Measurements from ENCODE around the gene GSPT2. TPM values are rescaled to one million over a fixed set of nuclear protein-coding genes. Genes with fewer than 3 reads are reported as not detected.
"Not testable (repeated sequence)": the region's sequence is repeated elsewhere in the genome, so short reads cannot be mapped to it uniquely, and the experiment has no call there.

Gene GSPT2
- 22.7 and 28.4 TPM in 2 replicates for total RNA-seq (ENCODE audit: low replicate concordance)

DNA sequence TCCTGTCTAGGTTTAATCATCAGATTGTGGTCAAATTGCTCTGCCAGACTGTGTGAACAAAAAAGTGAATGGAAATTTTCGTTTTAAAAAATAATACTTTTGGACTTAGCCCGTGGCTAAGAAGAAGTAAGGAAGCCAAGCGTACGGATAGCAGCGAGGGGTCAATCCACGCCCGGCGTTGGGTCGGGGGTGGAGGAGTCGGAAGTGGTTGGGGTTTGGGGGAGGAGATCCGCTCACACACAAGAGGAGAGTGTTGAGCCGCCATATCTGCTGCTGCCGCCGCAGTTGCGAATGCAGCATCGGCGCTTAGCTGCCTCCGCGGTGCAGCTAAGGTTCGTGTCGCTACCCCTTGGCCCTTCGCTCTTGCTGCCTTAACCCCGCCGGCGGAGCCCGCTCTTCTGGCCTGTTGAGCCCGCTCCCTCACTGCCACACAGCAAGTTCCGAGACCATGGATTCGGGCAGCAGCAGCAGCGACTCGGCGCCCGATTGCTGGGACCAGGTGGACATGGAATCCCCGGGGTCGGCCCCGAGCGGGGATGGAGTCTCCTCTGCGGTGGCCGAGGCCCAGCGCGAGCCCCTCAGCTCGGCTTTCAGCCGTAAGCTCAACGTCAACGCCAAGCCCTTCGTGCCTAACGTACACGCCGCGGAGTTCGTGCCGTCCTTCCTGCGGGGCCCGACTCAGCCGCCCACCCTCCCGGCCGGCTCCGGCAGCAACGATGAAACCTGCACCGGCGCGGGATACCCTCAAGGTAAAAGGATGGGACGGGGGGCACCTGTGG lies at the start of gene GSPT2:
Gene GSPT2, plus strand, starts transcription at position 264 of the 779 bp plus-strand sequence. Its CDS starts 185 bp downstream, at position 449.
- peaks cover 20% of the 10 kb centered on the region for H3K4me1 Mint-ChIP-seq
- peak; percentile 65 for DNase-seq (ENCODE audit: low spot score)

GRCh38 chrX:51694254-51694653 lies 49.0 kb upstream of the GSPT2 start:
- Histone ChIP-seq H3K4me1 (no peaks in the 10 kb centered on the region), H3F3A (ENCODE audit: low read depth) (no peaks in the 10 kb centered on the region), H3K9ac (no peak overlapping the region), H3K79me2 (ENCODE audit: low read depth) (no peaks in the 10 kb centered on the region), H4K20me1 (ENCODE audit: low read depth) (no peaks in the 10 kb centered on the region), H3K4me2 (no peak overlapping the region), H3K27ac (no peak overlapping the region), H3K4me3 (no peak overlapping the region), H2AFZ (replicated peaks) (no peak overlapping the region), H3K36me3 (no peaks in the 10 kb centered on the region), H3K27me3 (no peaks in the 10 kb centered on the region), H3K9me3 (ENCODE audit: low read depth) (no peaks in the 10 kb centered on the region)
- peaks cover 2% of the 10 kb centered on the region for H3K27me3 Mint-ChIP-seq (ENCODE audit: insufficient read depth, low read depth)
- H3K9me3 Mint-ChIP-seq: peaks cover 4% of the 10 kb centered on the region
- H3K27ac Mint-ChIP-seq: no peak overlapping the region
- DNase-seq (ENCODE audit: low spot score): no peak
- TF ChIP-seq EZH2 (IDR thresholded peaks at IDR 0.05) (no peak), EZH2phosphoT487 (IDR thresholded peaks at IDR 0.05) (no peak)
- TF ChIP-seq, protein P1, sequence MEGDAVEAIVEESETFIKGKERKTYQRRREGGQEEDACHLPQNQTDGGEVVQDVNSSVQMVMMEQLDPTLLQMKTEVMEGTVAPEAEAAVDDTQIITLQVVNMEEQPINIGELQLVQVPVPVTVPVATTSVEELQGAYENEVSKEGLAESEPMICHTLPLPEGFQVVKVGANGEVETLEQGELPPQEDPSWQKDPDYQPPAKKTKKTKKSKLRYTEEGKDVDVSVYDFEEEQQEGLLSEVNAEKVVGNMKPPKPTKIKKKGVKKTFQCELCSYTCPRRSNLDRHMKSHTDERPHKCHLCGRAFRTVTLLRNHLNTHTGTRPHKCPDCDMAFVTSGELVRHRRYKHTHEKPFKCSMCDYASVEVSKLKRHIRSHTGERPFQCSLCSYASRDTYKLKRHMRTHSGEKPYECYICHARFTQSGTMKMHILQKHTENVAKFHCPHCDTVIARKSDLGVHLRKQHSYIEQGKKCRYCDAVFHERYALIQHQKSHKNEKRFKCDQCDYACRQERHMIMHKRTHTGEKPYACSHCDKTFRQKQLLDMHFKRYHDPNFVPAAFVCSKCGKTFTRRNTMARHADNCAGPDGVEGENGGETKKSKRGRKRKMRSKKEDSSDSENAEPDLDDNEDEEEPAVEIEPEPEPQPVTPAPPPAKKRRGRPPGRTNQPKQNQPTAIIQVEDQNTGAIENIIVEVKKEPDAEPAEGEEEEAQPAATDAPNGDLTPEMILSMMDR (IDR thresholded peaks at IDR 0.05): no peak
- no peaks in the 10 kb centered on the region for H3K36me3 Mint-ChIP-seq
- no peak overlapping the region for H3K4me3 Mint-ChIP-seq
- no peaks in the 10 kb centered on the region for H3K4me1 Mint-ChIP-seq

More for the DNA sequence above, at the start of gene GSPT2:
- H3K27ac ChIP-seq: no peak within 1 kb of the TSS
- H3F3A ChIP-seq (ENCODE audit: low read depth): peaks cover 10% of the 10 kb centered on the region
- H3K27me3 ChIP-seq: no peaks in the 10 kb centered on the region
- peak within 1 kb of the TSS; percentile 54 for H3K9ac ChIP-seq
- TF ChIP-seq, protein P1 (IDR thresholded peaks at IDR 0.05): no peak
- TF ChIP-seq EZH2 (IDR thresholded peaks at IDR 0.05): no peak
- TF ChIP-seq EZH2phosphoT487 (IDR thresholded peaks at IDR 0.05): no peak
- peaks cover 20% of the 10 kb centered on the region for H4K20me1 ChIP-seq (ENCODE audit: low read depth)
- H3K4me2 ChIP-seq: peak within 1 kb of the TSS; percentile 77
- no peaks in the 10 kb centered on the region for H3K9me3 ChIP-seq (ENCODE audit: low read depth)
- H3K36me3 ChIP-seq: no peaks in the 10 kb centered on the region
- peaks cover 40% of the 10 kb centered on the region for H3K79me2 ChIP-seq (ENCODE audit: low read depth)
- peaks cover 19% of the 10 kb centered on the region for H3K9me3 Mint-ChIP-seq
- H3K27ac Mint-ChIP-seq: peak within 1 kb of the TSS; percentile 64
- peak within 1 kb of the TSS; percentile 78 for H3K4me3 ChIP-seq
- H2AFZ ChIP-seq (replicated peaks): peak within 1 kb of the TSS; percentile 61
- peaks cover 10% of the 10 kb centered on the region for H3K4me1 ChIP-seq
- H3K36me3 Mint-ChIP-seq: peaks cover 24% of the 10 kb centered on the region
- H3K27me3 Mint-ChIP-seq (ENCODE audit: insufficient read depth, low read depth): peaks cover 2% of the 10 kb centered on the region
- peak within 1 kb of the TSS; percentile 95 for H3K4me3 Mint-ChIP-seq

DNA sequence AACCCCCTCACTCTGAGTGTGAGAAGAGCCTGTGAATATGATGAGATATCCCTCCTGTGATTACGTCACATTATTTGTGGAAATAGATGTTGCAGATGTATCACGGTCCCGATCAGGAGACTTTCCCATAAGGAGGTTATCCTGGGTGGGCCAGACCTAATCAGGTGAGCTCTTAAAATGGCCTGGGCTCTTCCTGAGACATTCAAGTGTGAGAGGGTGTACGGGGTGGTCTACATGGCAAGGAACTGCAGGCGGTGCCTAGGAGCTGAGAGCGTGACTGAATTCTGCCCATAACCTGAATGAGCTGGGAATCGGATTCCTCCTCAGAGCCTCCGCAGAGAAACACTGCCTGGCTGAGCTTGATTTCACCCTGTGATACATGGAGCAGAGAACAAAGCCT lies 45.8 kb upstream of the GSPT2 start:
- no peak overlapping the region for H2AFZ ChIP-seq (replicated peaks)
- H3K27ac ChIP-seq: no peak overlapping the region
- TF ChIP-seq EZH2 (IDR thresholded peaks at IDR 0.05): no peak
- TF ChIP-seq, protein P1 (IDR thresholded peaks at IDR 0.05): no peak
- TF ChIP-seq EZH2phosphoT487 (IDR thresholded peaks at IDR 0.05): no peak
- no peaks in the 10 kb centered on the region for H3K9me3 ChIP-seq (ENCODE audit: low read depth)
- no peaks in the 10 kb centered on the region for H3K79me2 ChIP-seq (ENCODE audit: low read depth)
- H3K4me3 Mint-ChIP-seq: no peak overlapping the region
- no peaks in the 10 kb centered on the region for H3K36me3 ChIP-seq
- H3K27me3 Mint-ChIP-seq (ENCODE audit: insufficient read depth, low read depth): peaks cover 2% of the 10 kb centered on the region
- H4K20me1 ChIP-seq (ENCODE audit: low read depth): no peaks in the 10 kb centered on the region
- no peaks in the 10 kb centered on the region for H3K4me1 ChIP-seq
- H3K4me2 ChIP-seq: no peak overlapping the region
- peaks cover 4% of the 10 kb centered on the region for H3K9me3 Mint-ChIP-seq
- H3K4me3 ChIP-seq: no peak overlapping the region
- H3K4me1 Mint-ChIP-seq: no peaks in the 10 kb centered on the region
- H3K27ac Mint-ChIP-seq: no peak overlapping the region
- H3K27me3 ChIP-seq: no peaks in the 10 kb centered on the region
- H3K9ac ChIP-seq: no peak overlapping the region
- no peaks in the 10 kb centered on the region for H3K36me3 Mint-ChIP-seq
- no peaks in the 10 kb centered on the region for H3F3A ChIP-seq (ENCODE audit: low read depth)
- DNase-seq (ENCODE audit: low spot score): no peak

DNA sequence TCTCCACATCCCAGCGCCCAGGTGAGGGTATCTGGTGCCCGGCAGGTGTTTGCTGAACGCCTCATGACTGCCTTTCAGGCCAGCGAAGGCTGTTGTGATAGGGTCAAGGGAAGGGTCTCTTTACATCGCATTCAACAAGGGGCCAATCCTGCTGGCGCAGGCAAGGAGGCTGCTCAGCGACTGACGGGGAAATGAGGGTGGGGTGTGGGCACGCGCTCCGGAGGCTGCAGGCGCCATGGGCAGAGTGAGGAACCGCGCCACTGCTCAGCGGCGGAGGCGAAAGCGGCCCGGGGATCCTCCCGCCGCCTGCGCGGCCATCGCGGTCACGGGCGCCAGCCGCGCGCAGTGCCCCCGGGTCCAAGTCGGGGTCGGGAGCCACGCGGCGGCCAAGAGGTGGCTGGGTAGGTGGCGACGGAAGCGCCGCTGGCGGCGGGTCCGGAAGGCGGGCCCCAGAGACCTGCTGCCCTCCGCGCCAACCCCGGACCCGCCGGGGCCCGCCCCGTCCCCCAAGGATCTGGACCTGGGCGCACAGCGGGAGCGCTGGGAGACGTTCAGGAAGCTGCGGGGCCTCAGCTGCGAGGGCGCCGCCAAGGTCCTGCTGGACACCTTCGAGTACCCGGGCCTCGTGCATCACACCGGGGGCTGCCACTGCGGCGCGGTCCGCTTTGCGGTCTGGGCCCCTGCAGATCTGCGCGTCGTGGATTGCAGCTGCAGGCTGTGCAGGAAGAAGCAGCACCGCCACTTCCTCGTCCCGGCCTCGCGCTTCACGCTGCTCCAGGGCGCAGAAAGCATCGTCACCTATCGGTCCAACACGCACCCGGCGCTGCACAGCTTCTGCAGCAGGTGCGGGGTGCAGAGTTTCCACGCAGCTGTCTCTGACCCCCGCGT lies 32.7 kb upstream of the GSPT2 start, which contains the start of gene CENPVL1:
Gene CENPVL1, plus strand, starts transcription at position 236 of the 888 bp plus-strand sequence. Its CDS starts 0 bp downstream, at position 236.
- H3K27me3 ChIP-seq; H3K27ac Mint-ChIP-seq; H3K4me1 Mint-ChIP-seq; H3K27ac ChIP-seq; H2AFZ ChIP-seq (replicated peaks); H3K36me3 Mint-ChIP-seq; H3K36me3 ChIP-seq; H3K9ac ChIP-seq; H3K4me1 ChIP-seq; H3F3A ChIP-seq (ENCODE audit: low read depth); H3K4me3 ChIP-seq; H3K9me3 Mint-ChIP-seq; H3K4me2 ChIP-seq; H3K9me3 ChIP-seq (ENCODE audit: low read depth); DNase-seq (ENCODE audit: low spot score); H4K20me1 ChIP-seq (ENCODE audit: low read depth); H3K4me3 Mint-ChIP-seq; H3K27me3 Mint-ChIP-seq (ENCODE audit: insufficient read depth, low read depth); H3K79me2 ChIP-seq (ENCODE audit: low read depth): not testable (repeated sequence)

DNA sequence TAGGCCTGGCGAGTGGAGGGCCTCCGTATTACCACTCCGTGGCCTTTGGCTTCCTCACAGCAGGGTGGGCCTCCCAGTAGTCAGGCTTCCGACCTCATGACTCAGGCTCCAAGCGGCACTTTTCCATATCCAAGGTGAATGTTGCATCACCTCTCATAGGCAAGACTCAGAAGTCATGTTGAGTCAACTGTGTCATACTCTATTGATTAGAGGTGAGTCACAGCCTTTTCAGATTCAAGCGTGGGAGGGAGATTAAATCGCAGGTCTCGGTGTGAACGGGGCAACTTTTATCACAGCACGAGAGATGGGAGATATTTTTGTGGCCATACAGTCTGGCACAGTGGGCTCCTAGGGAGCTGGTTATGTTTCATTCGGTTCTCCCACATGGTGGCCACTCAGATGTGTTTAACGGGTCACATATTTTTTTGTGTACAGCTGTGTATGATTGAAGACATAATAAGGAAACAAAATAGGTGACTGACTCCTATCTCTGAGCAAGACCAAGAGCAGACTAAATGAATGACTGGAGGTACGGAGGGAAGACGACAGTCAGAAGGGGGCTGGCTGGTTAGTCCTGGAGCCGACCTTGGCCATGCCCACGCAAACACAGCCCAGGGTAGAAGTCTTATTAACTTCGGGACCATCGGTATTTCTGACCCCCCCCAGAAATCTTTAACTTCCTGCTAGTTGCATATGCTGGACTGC lies 30.1 kb upstream of the GSPT2 start:
- not testable (repeated sequence) for H3K36me3 Mint-ChIP-seq; H3K79me2 ChIP-seq (ENCODE audit: low read depth); H3K27me3 ChIP-seq; H3F3A ChIP-seq (ENCODE audit: low read depth); H3K4me2 ChIP-seq; H3K9ac ChIP-seq; H3K4me1 ChIP-seq; H3K27ac ChIP-seq; H3K27me3 Mint-ChIP-seq (ENCODE audit: insufficient read depth, low read depth); H3K27ac Mint-ChIP-seq; H3K4me1 Mint-ChIP-seq; H3K9me3 ChIP-seq (ENCODE audit: low read depth); H2AFZ ChIP-seq (replicated peaks); H3K36me3 ChIP-seq; DNase-seq (ENCODE audit: low spot score); H4K20me1 ChIP-seq (ENCODE audit: low read depth); H3K4me3 Mint-ChIP-seq; H3K4me3 ChIP-seq; H3K9me3 Mint-ChIP-seq
